OCI-LY3 (cell line): ENCODE results near the gene NKAIN4.

ENCODE experiments used
- H2AFZ ChIP-seq: fragments of 200-600, 300-600 bp; shearing (Covaris generic); 2 replicates; pipeline ENCODE4 v1.6.0; 2014; ENCODE audit warnings: antibody characterized with exemption, low read depth, low read length
- H3K27ac ChIP-seq: fragments of 200-600, 300-600 bp; sonication (generic); 2 replicates; pipeline ENCODE4 v1.5.1; 2014; ENCODE audit warnings: mild to moderate bottlenecking, low read length, moderate library complexity, mixed read lengths
- H3K27me3 ChIP-seq: fragments of 200-600, 300-600 bp; sonication (generic); 2 replicates; pipeline ENCODE4 v1.6.1; 2014; ENCODE audit warnings: low read depth, low read length, mixed read lengths
- H3K36me3 ChIP-seq: fragments of 200-600, 300-600 bp; sonication (generic); replicated peaks from 2 replicates; pipeline ENCODE3; 2014; ENCODE audit warnings: low read depth, low read length, mixed read lengths
- H3K4me1 ChIP-seq: fragments of 300-600, 200-600 bp; sonication (generic); 2 replicates; pipeline ENCODE4 v1.6.1; 2014; ENCODE audit warnings: low read length, mixed read lengths
- H3K4me2 ChIP-seq: fragments of 200-600, 300-600 bp; sonication (generic); 2 replicates; pipeline ENCODE4 v1.6.1; 2014; ENCODE audit warnings: low read length, mixed read lengths
- H3K4me3 ChIP-seq: fragments of 300-600, 200-600 bp; sonication (generic); 2 replicates; pipeline ENCODE4 v1.5.1; 2014; ENCODE audit warnings: antibody characterized with exemption, mild to moderate bottlenecking, low read length, moderate library complexity
- H3K79me2 ChIP-seq: fragments of 300-600, 200-600 bp; shearing (Covaris generic); 2 replicates; pipeline ENCODE4 v1.6.1; 2014; ENCODE audit warnings: mild to moderate bottlenecking, low read length, mixed read lengths
- H3K9ac ChIP-seq: fragments of 300-600, 200-600 bp; shearing (Covaris generic); 2 replicates; pipeline ENCODE4 v1.6.0; 2014; ENCODE audit warnings: mild to moderate bottlenecking, low read length, moderate library complexity
- H3K9me3 ChIP-seq: fragments of 200-600, 300-600 bp; shearing (Covaris generic); 2 replicates; pipeline ENCODE4 v1.6.1; 2014; ENCODE audit warnings: low read length, mixed read lengths; ENCODE audit not compliant: insufficient read depth
- H4K20me1 ChIP-seq: fragments of 200-600, 300-600 bp; sonication (generic); 2 replicates; pipeline ENCODE4 v1.6.1; 2016; ENCODE audit warnings: low read length, mixed read lengths; ENCODE audit not compliant: insufficient read depth
- EZH2phosphoT487 ChIP-seq: fragments of 200-600 bp; shearing (Covaris generic); IDR thresholded peaks from 2 replicates; pipeline ENCODE4 v1.6.1; 2018; ENCODE audit warnings: antibody characterized with exemption, mixed run types, low read depth
- TF ChIP-seq, protein P1 (sequence below): fragments of 200-600, 300-600 bp; sonication (generic); IDR thresholded peaks from 2 replicates; pipeline ENCODE4 v1.5.1; 2014; ENCODE audit warnings: antibody characterized with exemption, low read length, low read depth

Gene NKAIN4

DNA sequence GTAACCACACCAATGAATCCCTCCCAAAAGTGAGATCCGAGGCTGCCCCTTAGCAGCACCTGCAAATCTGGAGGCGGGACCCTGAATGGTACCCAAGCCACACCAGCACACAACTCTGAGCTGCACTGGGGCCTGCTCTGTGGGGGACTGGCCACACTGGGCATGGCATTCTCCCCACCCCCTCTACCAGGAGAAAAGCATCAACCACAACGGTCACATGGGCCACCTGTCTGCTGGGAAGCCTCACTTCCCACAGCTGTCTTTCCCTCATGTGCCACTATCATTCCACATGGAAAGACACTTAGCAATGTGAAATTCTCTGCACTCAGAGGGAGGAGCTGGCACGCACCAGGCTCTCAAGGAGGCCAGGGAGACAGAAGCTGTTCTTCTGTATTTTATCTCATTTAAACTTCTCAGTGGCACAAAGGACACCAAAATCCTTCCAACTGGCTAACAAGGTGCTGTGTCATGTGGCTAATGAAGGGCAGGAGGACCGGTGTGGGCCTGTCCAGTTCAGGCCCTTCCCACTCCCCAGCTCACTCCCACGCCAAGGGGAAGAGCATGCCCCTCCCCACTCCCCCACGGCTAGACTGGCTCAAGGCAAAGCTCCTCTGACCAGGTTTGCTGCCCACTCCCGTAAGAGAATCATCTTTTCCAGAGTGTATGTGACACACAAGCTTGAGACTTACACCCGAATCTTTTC is 57.3 kb downstream of the NKAIN4 start:
- Histone ChIP-seq H4K20me1 (peaks cover 62% of the 10 kb centered on the region), H3K4me1 (no peaks in the 10 kb centered on the region), H3K27me3 (no peaks in the 10 kb centered on the region), H3K27ac (no peak overlapping the region), H3K9me3 (no peaks in the 10 kb centered on the region), H3K4me3 (no peak overlapping the region), H3K36me3 (peaks cover 28% of the 10 kb centered on the region), H2AFZ (no peak overlapping the region), H3K79me2 (peaks cover 72% of the 10 kb centered on the region), H3K9ac (no peak overlapping the region), H3K4me2 (no peak overlapping the region)
- TF ChIP-seq, protein P1, sequence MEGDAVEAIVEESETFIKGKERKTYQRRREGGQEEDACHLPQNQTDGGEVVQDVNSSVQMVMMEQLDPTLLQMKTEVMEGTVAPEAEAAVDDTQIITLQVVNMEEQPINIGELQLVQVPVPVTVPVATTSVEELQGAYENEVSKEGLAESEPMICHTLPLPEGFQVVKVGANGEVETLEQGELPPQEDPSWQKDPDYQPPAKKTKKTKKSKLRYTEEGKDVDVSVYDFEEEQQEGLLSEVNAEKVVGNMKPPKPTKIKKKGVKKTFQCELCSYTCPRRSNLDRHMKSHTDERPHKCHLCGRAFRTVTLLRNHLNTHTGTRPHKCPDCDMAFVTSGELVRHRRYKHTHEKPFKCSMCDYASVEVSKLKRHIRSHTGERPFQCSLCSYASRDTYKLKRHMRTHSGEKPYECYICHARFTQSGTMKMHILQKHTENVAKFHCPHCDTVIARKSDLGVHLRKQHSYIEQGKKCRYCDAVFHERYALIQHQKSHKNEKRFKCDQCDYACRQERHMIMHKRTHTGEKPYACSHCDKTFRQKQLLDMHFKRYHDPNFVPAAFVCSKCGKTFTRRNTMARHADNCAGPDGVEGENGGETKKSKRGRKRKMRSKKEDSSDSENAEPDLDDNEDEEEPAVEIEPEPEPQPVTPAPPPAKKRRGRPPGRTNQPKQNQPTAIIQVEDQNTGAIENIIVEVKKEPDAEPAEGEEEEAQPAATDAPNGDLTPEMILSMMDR = no peak
- no peak for TF ChIP-seq EZH2phosphoT487

DNA sequence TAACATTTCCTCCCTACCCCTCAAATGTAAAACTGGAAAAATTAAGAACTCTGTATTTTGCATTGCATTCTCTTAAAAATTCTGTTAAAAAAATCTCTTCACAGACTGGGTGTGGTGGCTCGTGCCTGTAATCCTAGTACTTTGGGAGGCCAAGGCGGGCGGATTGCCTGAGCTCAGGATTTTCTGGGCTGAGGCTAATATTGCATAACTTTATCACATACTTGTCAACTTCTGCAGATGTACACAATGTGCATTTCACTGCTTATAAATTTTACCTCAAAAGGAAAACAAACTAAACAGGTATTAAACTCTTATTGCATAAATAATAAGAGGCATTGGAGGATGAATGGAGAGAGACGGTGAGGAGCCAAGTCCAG is 59.5 kb downstream of the NKAIN4 start:
- H2AFZ ChIP-seq = no peak overlapping the region
- no peaks in the 10 kb centered on the region for H3K27me3 ChIP-seq
- no peak for TF ChIP-seq EZH2phosphoT487
- TF ChIP-seq, protein P1 = no peak
- H3K4me1 ChIP-seq = no peaks in the 10 kb centered on the region
- H3K4me3 ChIP-seq = no peak overlapping the region
- peaks cover 18% of the 10 kb centered on the region for H3K36me3 ChIP-seq
- peaks cover 51% of the 10 kb centered on the region for H3K79me2 ChIP-seq
- no peak overlapping the region for H3K9ac ChIP-seq
- no peaks in the 10 kb centered on the region for H3K9me3 ChIP-seq
- no peak overlapping the region for H3K27ac ChIP-seq
- no peak overlapping the region for H3K4me2 ChIP-seq
- H4K20me1 ChIP-seq = peaks cover 44% of the 10 kb centered on the region

GRCh38 chr20:63194007-63194796 is 60.1 kb downstream of the NKAIN4 start:
- no peaks in the 10 kb centered on the region for H3K4me1 ChIP-seq
- H3K79me2 ChIP-seq = peaks cover 45% of the 10 kb centered on the region
- no peak overlapping the region for H2AFZ ChIP-seq
- H3K4me2 ChIP-seq = no peak overlapping the region
- H3K27me3 ChIP-seq = no peaks in the 10 kb centered on the region
- H3K9ac ChIP-seq = no peak overlapping the region
- TF ChIP-seq, protein P1 = no peak
- TF ChIP-seq EZH2phosphoT487 = no peak
- H4K20me1 ChIP-seq = peaks cover 39% of the 10 kb centered on the region
- H3K27ac ChIP-seq = no peak overlapping the region
- peaks cover 18% of the 10 kb centered on the region for H3K36me3 ChIP-seq
- no peak overlapping the region for H3K4me3 ChIP-seq
- H3K9me3 ChIP-seq = no peaks in the 10 kb centered on the region

GRCh38 chr20:63192721-63193120 is 61.5 kb downstream of the NKAIN4 start:
- Histone ChIP-seq H3K4me3 (no peak overlapping the region), H3K36me3 (peaks cover 18% of the 10 kb centered on the region), H3K4me1 (no peaks in the 10 kb centered on the region), H4K20me1 (peaks cover 27% of the 10 kb centered on the region), H2AFZ (no peak overlapping the region), H3K27me3 (no peaks in the 10 kb centered on the region), H3K9ac (no peak overlapping the region), H3K79me2 (peaks cover 30% of the 10 kb centered on the region), H3K4me2 (no peak overlapping the region), H3K27ac (no peak overlapping the region), H3K9me3 (no peaks in the 10 kb centered on the region)
- TF ChIP-seq, protein P1 = no peak
- TF ChIP-seq EZH2phosphoT487 = no peak
